ENCODE measurements around the gene RANBP1. TPM values are rescaled to one million over a fixed set of nuclear protein-coding genes. Genes with fewer than 3 reads are reported as not detected.

RANBP1 gene
- total RNA-seq, 1 experiment from 2014 or later, result 509 TPM

DNA sequence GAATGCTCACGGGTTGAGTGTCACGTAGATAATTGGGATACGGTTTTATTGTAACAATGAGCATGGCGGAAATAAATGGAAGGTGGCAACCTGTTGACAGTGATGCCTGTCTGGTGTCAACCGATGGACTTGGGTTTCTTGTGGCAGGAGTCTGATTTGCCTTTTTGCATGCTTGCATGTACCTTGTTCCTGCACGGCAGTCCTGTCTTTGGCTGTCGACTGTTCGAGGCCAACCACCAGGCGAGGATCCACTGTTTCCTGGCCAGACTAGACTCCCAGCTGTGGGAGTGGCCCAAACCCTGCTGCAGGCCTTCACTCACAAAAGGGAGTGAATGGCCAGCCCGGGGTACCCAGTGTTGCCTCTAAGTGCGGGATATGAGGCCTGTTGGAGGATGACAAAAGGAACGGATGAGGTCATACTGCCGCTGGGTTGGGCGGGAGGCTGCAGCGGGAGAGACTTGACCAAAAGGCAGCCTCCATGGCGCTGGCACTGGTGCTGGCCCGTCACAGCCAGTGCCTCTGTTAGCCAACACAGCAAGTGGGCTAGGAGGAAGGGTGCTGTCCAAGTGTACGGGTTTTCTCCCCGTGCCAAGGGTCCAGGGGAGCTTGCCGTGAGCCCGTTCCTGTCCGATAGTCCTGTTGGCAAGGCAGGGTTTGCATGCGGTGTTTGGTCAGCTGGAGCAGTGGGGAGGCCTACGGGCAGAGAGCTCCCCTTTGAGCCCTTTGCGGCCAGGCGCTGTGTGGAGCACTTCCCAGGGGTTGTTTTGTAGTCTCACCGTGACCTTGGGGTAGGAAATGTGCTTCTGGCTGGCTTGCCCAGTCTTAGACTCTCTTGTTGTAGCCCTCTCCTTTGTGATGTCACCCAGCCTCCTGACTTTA lies 34.9 kb upstream of the RANBP1 start:
- Histone ChIP-seq H3K4me3 (ENCODE audit: low read depth, low read length, poor library complexity, severe bottlenecking) (peak overlapping the region; percentile 77), H3K27ac (ENCODE audit: low read depth, low read length, poor library complexity, severe bottlenecking) (peak overlapping the region; percentile 89), H3K9me3 (ENCODE audit: low read depth, low read length, poor library complexity, severe bottlenecking) (no peaks in the 10 kb centered on the region), H3K27me3 (replicated peaks; ENCODE audit: insufficient read depth, low read depth, low read length, poor library complexity) (no peaks in the 10 kb centered on the region), H3K36me3 (ENCODE audit: insufficient read depth, low read length, poor library complexity, severe bottlenecking) (peaks cover 17% of the 10 kb centered on the region), H3K4me1 (ENCODE audit: insufficient read depth, low read length, poor library complexity, severe bottlenecking) (no peaks in the 10 kb centered on the region)
- DNase-seq (ENCODE audit: low spot score), result peak; percentile 40
- POLR2A ChIA-PET (ENCODE audit: low non-redundant PET), result no interaction called here
- BruUV-seq (replicated peaks), result TSS peak; percentile 30
- CTCF ChIA-PET, result no interaction called here
- TF ChIP-seq, protein P1, sequence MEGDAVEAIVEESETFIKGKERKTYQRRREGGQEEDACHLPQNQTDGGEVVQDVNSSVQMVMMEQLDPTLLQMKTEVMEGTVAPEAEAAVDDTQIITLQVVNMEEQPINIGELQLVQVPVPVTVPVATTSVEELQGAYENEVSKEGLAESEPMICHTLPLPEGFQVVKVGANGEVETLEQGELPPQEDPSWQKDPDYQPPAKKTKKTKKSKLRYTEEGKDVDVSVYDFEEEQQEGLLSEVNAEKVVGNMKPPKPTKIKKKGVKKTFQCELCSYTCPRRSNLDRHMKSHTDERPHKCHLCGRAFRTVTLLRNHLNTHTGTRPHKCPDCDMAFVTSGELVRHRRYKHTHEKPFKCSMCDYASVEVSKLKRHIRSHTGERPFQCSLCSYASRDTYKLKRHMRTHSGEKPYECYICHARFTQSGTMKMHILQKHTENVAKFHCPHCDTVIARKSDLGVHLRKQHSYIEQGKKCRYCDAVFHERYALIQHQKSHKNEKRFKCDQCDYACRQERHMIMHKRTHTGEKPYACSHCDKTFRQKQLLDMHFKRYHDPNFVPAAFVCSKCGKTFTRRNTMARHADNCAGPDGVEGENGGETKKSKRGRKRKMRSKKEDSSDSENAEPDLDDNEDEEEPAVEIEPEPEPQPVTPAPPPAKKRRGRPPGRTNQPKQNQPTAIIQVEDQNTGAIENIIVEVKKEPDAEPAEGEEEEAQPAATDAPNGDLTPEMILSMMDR (conservative IDR thresholded peaks at IDR 0.05; ENCODE audit: low read depth, low read length), result no peak
- TF ChIP-seq EZH2 (IDR thresholded peaks at IDR 0.05; ENCODE audit: borderline replicate concordance, low read depth, low read length, poor library complexity, severe bottlenecking), result no peak
- intact Hi-C loops (cut with micrococcal nuclease; ENCODE audit: unreplicated experiment), result loop anchor here (10.0 kb wide), 1 partner anchor 106 kb away; no protein-coding TSS in a partner anchor

DNA sequence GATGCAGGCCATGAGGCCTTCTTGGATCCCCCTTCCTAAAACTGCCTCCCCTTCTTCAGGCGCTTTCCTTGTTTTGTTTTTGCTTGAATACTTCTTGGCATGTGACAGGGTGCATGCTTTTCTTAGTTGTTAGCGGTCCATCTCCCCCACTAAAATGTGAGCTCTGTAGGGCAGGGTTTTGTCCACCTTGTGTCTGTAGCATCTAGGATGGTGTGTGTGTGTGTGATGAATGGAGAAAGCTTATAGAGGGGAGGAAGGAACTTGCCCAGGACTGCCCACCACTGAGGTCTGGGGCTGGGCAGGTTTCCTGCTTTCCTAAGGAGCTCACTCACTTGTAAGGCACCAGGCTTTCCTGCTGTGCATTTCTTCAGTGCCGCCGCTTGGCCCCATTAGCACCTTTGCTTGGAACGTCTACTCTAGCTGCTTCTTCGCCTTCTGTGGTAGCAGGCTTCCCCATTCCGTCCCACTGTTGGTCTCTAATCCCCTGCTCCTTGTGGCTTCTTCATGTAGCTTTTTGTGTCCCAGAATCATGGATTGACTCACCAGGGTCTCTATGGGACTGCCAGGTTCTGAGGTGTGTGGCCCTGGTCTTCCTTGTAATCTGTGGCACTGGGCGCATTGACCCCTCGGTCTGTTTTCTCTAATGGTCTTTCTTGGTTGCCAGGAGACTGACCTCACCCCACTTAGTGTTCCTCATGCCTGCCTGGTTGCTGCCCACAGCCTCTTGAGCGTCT lies 32.6 kb upstream of the RANBP1 start:
- CTCF ChIA-PET, result no interaction called here
- peak overlapping the region; percentile 32 for H3K27ac ChIP-seq (ENCODE audit: low read depth, low read length, poor library complexity, severe bottlenecking)
- POLR2A ChIA-PET (ENCODE audit: low non-redundant PET), result no interaction called here
- no peaks in the 10 kb centered on the region for H3K27me3 ChIP-seq (replicated peaks; ENCODE audit: insufficient read depth, low read depth, low read length, poor library complexity)
- H3K4me3 ChIP-seq (ENCODE audit: low read depth, low read length, poor library complexity, severe bottlenecking), result no peak overlapping the region
- intact Hi-C loops (cut with micrococcal nuclease; ENCODE audit: unreplicated experiment), result loop anchor here (10.0 kb wide), 1 partner anchor 109 kb away; no protein-coding TSS in a partner anchor
- DNase-seq (ENCODE audit: low spot score), result no peak
- H3K4me1 ChIP-seq (ENCODE audit: insufficient read depth, low read length, poor library complexity, severe bottlenecking), result no peaks in the 10 kb centered on the region
- H3K9me3 ChIP-seq (ENCODE audit: low read depth, low read length, poor library complexity, severe bottlenecking), result no peaks in the 10 kb centered on the region
- no TSS peak for BruUV-seq (replicated peaks)
- H3K36me3 ChIP-seq (ENCODE audit: insufficient read depth, low read length, poor library complexity, severe bottlenecking), result peaks cover 40% of the 10 kb centered on the region
- TF ChIP-seq, protein P1 (conservative IDR thresholded peaks at IDR 0.05; ENCODE audit: low read depth, low read length), result no peak
- no peak for TF ChIP-seq EZH2 (IDR thresholded peaks at IDR 0.05; ENCODE audit: borderline replicate concordance, low read depth, low read length, poor library complexity, severe bottlenecking)

DNA sequence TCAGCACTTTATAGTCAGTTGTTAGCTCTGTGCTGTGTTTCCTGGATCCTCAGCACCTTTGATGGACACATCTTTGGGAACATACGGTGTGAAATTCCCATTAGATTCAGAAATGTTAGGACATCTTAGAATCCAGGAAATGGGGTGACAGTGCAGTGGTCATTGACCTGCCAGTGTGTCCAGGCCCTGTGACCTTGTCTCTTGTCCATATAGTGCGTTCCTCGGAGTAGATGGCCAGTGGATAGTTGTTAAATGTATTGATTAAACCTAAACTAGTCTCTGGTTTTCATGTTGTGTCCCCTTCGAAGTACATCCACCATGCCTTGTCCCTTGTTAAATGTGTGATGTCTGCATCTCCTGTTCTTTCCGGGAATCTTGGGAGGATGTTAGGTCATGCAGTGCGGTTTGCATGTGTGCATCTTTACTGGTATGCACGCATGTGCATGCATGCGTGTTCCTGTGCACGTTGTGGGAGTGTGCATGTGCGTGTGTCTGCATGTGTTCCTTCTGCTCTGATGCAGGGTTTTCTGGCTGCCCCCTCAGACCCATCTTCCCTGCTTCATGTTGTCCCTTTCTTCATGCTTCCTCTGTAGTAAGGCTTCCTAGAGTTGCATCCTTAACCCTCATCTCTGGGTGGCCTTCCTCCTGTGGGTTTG lies 31.9 kb upstream of the RANBP1 start:
- TF ChIP-seq EZH2 (IDR thresholded peaks at IDR 0.05; ENCODE audit: borderline replicate concordance, low read depth, low read length, poor library complexity, severe bottlenecking), result no peak
- TF ChIP-seq, protein P1 (conservative IDR thresholded peaks at IDR 0.05; ENCODE audit: low read depth, low read length), result no peak
- CTCF ChIA-PET, result no interaction called here
- peaks cover 47% of the 10 kb centered on the region for H3K36me3 ChIP-seq (ENCODE audit: insufficient read depth, low read length, poor library complexity, severe bottlenecking)

More for the DNA sequence above, 31.9 kb upstream of the RANBP1 start:
- POLR2A ChIA-PET (ENCODE audit: low non-redundant PET), result no interaction called here
- intact Hi-C loops (cut with micrococcal nuclease; ENCODE audit: unreplicated experiment), result loop anchor here (10.0 kb wide), 1 partner anchor 109 kb away; no protein-coding TSS in a partner anchor
- Histone ChIP-seq H3K9me3 (ENCODE audit: low read depth, low read length, poor library complexity, severe bottlenecking) (no peaks in the 10 kb centered on the region), H3K27ac (ENCODE audit: low read depth, low read length, poor library complexity, severe bottlenecking) (peak overlapping the region; percentile 32), H3K27me3 (replicated peaks; ENCODE audit: insufficient read depth, low read depth, low read length, poor library complexity) (no peaks in the 10 kb centered on the region), H3K4me1 (ENCODE audit: insufficient read depth, low read length, poor library complexity, severe bottlenecking) (no peaks in the 10 kb centered on the region), H3K4me3 (ENCODE audit: low read depth, low read length, poor library complexity, severe bottlenecking) (no peak overlapping the region)
- BruUV-seq (replicated peaks), result no TSS peak
- DNase-seq (ENCODE audit: low spot score), result no peak

Measured in A673 (cell line).